Measurements from ENCODE around the gene LOC101059915.
"Not testable (repeated sequence)": the region's sequence is repeated elsewhere in the genome, so short reads cannot be mapped to it uniquely, and the experiment has no call there.

GRCh38 chrX:71716323-71716722, 49.0 kb downstream of the LOC101059915 start:
- TF ChIP-seq CTCF, POLR2A (IDR thresholded peaks at IDR 0.05): not testable (repeated sequence)
